ENCODE measurements around the gene PUSL1. TPM values are rescaled to one million over a fixed set of nuclear protein-coding genes. Genes with fewer than 3 reads are reported as not detected.

Gene PUSL1
- total and polyA plus RNA-seq, 11 donors: 6.8 to 17.7 (median 10.3) TPM

DNA sequence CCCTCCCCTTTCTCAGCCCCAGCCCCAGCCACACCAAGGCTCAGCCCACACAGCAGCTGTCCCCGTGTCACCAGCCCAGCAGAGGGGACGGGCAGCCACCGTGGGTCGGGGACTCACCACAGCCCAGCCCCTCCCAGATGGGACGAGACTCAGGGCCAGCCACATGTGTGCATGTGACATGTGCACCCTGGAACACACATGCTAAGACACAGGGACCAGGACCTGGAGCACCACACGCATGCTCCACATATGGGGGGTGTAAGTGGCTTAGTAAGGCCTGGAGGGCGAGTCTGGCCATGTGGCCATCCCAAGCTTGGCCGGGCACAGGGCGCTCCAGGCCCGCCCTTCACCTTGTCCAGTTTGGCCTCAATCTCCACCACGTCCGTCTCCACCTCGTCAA lies 4.7 kb upstream of the PUSL1 start:
- Histone ChIP-seq H3K4me3 (peak overlapping the region in 1 of 12 donors; percentile 82), H3K4me1 (peaks cover 18 to 48% (median 35%) of the 10 kb centered on the region in 12 donors)
- TF ChIP-seq, protein P1, sequence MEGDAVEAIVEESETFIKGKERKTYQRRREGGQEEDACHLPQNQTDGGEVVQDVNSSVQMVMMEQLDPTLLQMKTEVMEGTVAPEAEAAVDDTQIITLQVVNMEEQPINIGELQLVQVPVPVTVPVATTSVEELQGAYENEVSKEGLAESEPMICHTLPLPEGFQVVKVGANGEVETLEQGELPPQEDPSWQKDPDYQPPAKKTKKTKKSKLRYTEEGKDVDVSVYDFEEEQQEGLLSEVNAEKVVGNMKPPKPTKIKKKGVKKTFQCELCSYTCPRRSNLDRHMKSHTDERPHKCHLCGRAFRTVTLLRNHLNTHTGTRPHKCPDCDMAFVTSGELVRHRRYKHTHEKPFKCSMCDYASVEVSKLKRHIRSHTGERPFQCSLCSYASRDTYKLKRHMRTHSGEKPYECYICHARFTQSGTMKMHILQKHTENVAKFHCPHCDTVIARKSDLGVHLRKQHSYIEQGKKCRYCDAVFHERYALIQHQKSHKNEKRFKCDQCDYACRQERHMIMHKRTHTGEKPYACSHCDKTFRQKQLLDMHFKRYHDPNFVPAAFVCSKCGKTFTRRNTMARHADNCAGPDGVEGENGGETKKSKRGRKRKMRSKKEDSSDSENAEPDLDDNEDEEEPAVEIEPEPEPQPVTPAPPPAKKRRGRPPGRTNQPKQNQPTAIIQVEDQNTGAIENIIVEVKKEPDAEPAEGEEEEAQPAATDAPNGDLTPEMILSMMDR (IDR thresholded peaks at IDR 0.05): no peak
- TF ChIP-seq POLR2A (IDR thresholded peaks at IDR 0.05): no peak

DNA sequence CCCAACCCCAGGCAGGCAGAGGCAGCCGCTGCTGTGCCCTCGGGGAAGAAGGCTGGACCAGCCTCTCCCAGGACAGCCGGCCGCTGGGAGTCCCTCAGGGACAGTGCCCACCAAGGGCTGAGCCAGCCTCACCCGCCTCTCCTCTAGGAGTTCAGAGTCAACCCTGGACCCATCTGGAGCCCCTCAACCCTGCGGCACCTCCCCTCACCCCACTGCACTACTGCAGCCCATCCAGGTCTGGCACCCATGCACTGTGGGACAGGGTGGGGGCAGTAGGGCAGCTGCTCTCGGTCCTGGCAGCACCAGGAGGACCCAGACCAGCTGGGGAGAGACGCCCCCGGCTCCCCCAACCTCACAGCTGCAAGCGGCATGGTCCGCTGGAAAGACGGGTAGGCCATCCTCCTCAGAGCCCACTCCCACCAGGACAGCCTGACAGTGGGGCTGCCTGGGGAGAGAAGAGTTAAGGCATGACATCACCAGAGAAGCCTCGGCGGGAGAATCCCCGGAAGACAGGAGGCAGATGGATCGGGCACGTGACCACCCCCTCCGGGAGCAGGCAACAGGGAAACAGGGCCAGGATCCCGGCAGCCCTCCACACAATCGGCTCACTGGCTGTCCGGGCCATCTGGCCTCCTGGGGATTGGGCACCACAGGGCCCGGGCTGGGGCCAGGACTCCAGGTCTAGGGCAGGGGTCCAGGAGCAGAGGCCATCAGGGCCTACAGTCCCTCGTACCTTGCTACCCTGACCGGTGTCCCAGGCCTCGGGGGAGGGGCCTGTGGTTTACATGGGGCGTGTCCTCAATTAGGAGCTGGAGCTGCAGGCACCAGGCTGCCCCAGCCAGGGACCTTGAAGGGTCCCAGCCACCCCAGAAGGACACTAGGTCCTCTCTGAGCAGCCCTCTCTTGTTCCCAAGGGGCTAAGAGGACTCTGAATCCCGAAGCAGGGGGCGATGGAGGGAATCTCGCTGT lies 3.8 kb upstream of the PUSL1 start:
- Histone ChIP-seq H3K36me3 (peaks cover 0 to 10% (median 0%) of the 10 kb centered on the region in 9 donors), H3K27me3 (no peaks in the 10 kb centered on the region), H3K4me3 (peak overlapping the region; percentile 17 to 95 (median 90)), H3K9me3 (no peaks in the 10 kb centered on the region), H3K27ac (peak overlapping the region; percentile 46 to 87 (median 80)), H3K4me1 (peaks cover 18 to 56% (median 43%) of the 10 kb centered on the region in 12 donors)
- WGBS, 4 donors: 20 to 36% (median 30%) methylated on average over 15 to 29 of the region's 29 CpGs
- intact Hi-C loops (cut with DNase I): no loop called here
- DNase-seq (peak; percentile 82 to 91 (median 85)), ATAC-seq (peak; percentile 0 to 50 (median 8))
- TF ChIP-seq, protein P1 (IDR thresholded peaks at IDR 0.05): no peak
- TF ChIP-seq POLR2A (IDR thresholded peaks at IDR 0.05): peak in 1 of 2 donors; percentile 16

More for the DNA sequence above, 4.7 kb upstream of the PUSL1 start:
- Histone ChIP-seq H3K27ac (peak overlapping the region in 6 of 12 donors; percentile 66 to 87 (median 79)), H3K36me3 (peaks cover 0 to 12% (median 0%) of the 10 kb centered on the region in 9 donors), H3K27me3 (no peaks in the 10 kb centered on the region), H3K9me3 (no peaks in the 10 kb centered on the region)
- WGBS, 4 donors: 75 to 87% (median 83%) methylated on average over 11 to 13 of the region's 13 CpGs
- no peak for ATAC-seq
- intact Hi-C loops (cut with DNase I): no loop called here
- DNase-seq: no peak

DNA sequence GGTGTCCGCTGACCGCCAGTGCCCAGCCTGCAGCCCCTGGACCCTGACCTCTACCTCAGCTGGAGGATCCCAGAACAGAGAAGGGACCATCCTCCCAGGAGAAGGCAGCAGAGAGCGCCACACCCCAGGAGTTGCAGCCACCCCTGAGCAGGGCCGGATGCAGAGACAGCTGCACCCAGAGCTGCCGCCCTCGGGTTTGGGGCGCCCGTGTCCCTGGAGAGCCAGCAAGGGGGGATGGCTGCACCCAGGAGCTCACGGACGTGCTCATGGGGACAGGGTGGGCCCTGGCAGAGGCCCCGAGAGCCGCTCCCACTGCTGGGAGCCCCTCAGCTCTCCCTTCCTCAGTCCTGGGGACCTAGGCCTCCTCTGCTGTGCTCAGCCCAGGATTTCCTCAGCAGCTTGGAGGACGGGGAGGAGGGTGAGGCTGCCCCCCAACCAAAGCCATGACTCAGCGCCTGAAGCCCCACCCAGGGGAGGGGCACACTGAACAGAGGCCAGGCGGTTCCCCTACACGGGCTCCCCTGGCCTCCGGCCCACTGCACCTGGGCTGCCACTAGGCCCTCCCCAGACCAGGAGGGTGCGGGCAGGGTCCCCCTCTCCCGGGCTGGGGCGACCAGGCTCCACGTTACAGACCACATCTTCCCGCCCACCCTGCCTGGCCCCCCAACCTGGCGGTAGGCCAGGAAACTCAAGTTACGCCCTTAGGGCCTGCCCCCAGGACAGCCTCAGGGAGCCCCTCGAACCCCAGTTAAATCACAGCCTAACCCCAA lies 2.9 kb upstream of the PUSL1 start:
- peak overlapping the region; percentile 17 to 95 (median 90) for H3K4me3 ChIP-seq
- 22 to 46% (median 32%) methylated on average over 14 to 25 of the region's 25 CpGs for WGBS, 4 donors

More for the DNA sequence above, 2.9 kb upstream of the PUSL1 start:
- H3K27me3 ChIP-seq: no peaks in the 10 kb centered on the region
- intact Hi-C loops (cut with DNase I): no loop called here
- H3K27ac ChIP-seq: peak overlapping the region; percentile 46 to 87 (median 80)
- no peak for TF ChIP-seq POLR2A (IDR thresholded peaks at IDR 0.05)
- TF ChIP-seq, protein P1 (IDR thresholded peaks at IDR 0.05): peak in 1 of 12 donors; percentile 13
- peaks cover 18 to 60% (median 45%) of the 10 kb centered on the region in 12 donors for H3K4me1 ChIP-seq
- DNase-seq (peak; percentile 72 to 87 (median 82)), ATAC-seq (peak; percentile 9 to 58 (median 22))
- peaks cover 0 to 10% (median 3%) of the 10 kb centered on the region in 9 donors for H3K36me3 ChIP-seq
- no peaks in the 10 kb centered on the region for H3K9me3 ChIP-seq
